Hematopoietic multipotent progenitor cell treated with erythropoietin and hydrocortisone succinate and interleukin-3 and kit ligand, for 8 days (in vitro differentiated cells): ENCODE measurements around the gene CAPN10.

Experiments used
- DNase-seq: peaks from one replicate; pipeline ENCODE4 v3.0.0-alpha.2; 2015

CAPN10 gene

GRCh38 chr2:240642061-240642805 lies 55.7 kb downstream of the CAPN10 start:
- DNase-seq, result no peak

GRCh38 chr2:240642806-240643092 lies 56.2 kb downstream of the CAPN10 start:
- no peak for DNase-seq

GRCh38 chr2:240643093-240643810 lies 56.7 kb downstream of the CAPN10 start:
- DNase-seq, result no peak

- no peak for DNase-seq
Observed at GRCh38 chr2:240643811-240644150, 57.2 kb downstream of the CAPN10 start.

- DNase-seq, result no peak
Observed at GRCh38 chr2:240644171-240644651, 57.7 kb downstream of the CAPN10 start.

GRCh38 chr2:240644859-240645301 lies 58.3 kb downstream of the CAPN10 start:
- no peak for DNase-seq

GRCh38 chr2:240645346-240645745 lies 58.8 kb downstream of the CAPN10 start:
- DNase-seq, result no peak

GRCh38 chr2:240645801-240646175 lies 59.3 kb downstream of the CAPN10 start:
- DNase-seq, result no peak

- DNase-seq, result no peak
Observed at GRCh38 chr2:240646176-240646899, 59.8 kb downstream of the CAPN10 start.

- DNase-seq, result no peak
Observed at GRCh38 chr2:240646900-240647502, 60.5 kb downstream of the CAPN10 start.

- DNase-seq, result no peak
Observed at GRCh38 chr2:240647503-240648154, 61.1 kb downstream of the CAPN10 start.

- no peak for DNase-seq
Observed at GRCh38 chr2:240648155-240648649, 61.7 kb downstream of the CAPN10 start.
